GM12878 (cell line): ENCODE results near the gene ZNF462. TPM values are rescaled to one million over a fixed set of nuclear protein-coding genes. Genes with fewer than 3 reads are reported as not detected.

Source experiments
- BRCA1 ChIP-seq: IDR thresholded peaks from 2 replicates; pipeline ENCODE4 v1.6.1; 2011; ENCODE audit warnings: low read depth, low read length, improper control_type of control experiment
- CEBPB ChIP-seq, 2 experiments: fragments of 150-350 bp in 1 of 2; IDR thresholded peaks; 2 replicates each; pipeline ENCODE4 v1.6.1; 2012 to 2014; ENCODE audit warnings: low read depth in 2 of 2, low read length in 2 of 2, borderline replicate concordance in 1 of 2, inconsistent platforms in 1 of 2
- EP300 ChIP-seq, 2 experiments: fragments of 150-350 bp in 1 of 2; IDR thresholded peaks; 2 replicates each; pipeline ENCODE4 v1.6.1; 2011 to 2012; ENCODE audit warnings: low read depth in 2 of 2, low read length in 2 of 2, borderline replicate concordance in 1 of 2, improper control_type of control experiment in 1 of 2, inconsistent platforms in 1 of 2; ENCODE audit not compliant: control insufficient read depth in 1 of 2
- GATAD2B ChIP-seq: fragments of 450-650 bp; conservative IDR thresholded peaks from 2 replicates; pipeline ENCODE4 v1.6.1; 2017; ENCODE audit warnings: low read depth, mild to moderate bottlenecking, moderate library complexity
- HCFC1 ChIP-seq: fragments of 150-350 bp; IDR thresholded peaks from 2 replicates; pipeline ENCODE4 v1.6.1; 2014; ENCODE audit warnings: low read length
- MTA2 ChIP-seq: fragments of 450-650 bp; IDR thresholded peaks from 2 replicates; pipeline ENCODE4 v1.6.1; 2016; ENCODE audit warnings: low read depth, mild to moderate bottlenecking, moderate library complexity
- MTA3 ChIP-seq: IDR thresholded peaks from 2 replicates; pipeline ENCODE4 v1.6.1; 2012; ENCODE audit warnings: low read length, inconsistent platforms, borderline replicate concordance
- MXI1 ChIP-seq: fragments of 150-350 bp; IDR thresholded peaks from 2 replicates; pipeline ENCODE4 v1.6.1; 2011; ENCODE audit warnings: low read depth, mild to moderate bottlenecking, inconsistent platforms, low read length, improper control_type of control experiment
- MYC ChIP-seq: IDR thresholded peaks from 2 replicates; pipeline ENCODE4 v1.6.1; 2011; ENCODE audit warnings: mild to moderate bottlenecking, low read length, moderate library complexity, inconsistent platforms; ENCODE audit not compliant: insufficient read depth, insufficient replicate concordance, insufficient read length, severe bottlenecking
- NBN ChIP-seq: fragments of 450-650 bp; IDR thresholded peaks from 2 replicates; pipeline ENCODE4 v1.6.1; 2016
- NR2C1 ChIP-seq: fragments of 450-650 bp; IDR thresholded peaks from 2 replicates; pipeline ENCODE4 v1.6.1; 2017; ENCODE audit warnings: antibody characterized with exemption, mild to moderate bottlenecking, moderate library complexity
- NRF1 ChIP-seq: conservative IDR thresholded peaks from 2 replicates; pipeline ENCODE4 v1.6.1; 2011; ENCODE audit warnings: mild to moderate bottlenecking, low read depth, low read length, improper control_type of control experiment
- PAX5 ChIP-seq: IDR thresholded peaks from 2 replicates; pipeline ENCODE4 v1.6.1; 2011; ENCODE audit warnings: low read depth, low read length, borderline replicate concordance
- POLR2AphosphoS2 ChIP-seq: IDR thresholded peaks from 2 replicates; pipeline ENCODE4 v1.6.1; 2011; ENCODE audit warnings: low read depth, mild to moderate bottlenecking, low read length, improper control_type of control experiment, moderate library complexity
- RUNX3 ChIP-seq: IDR thresholded peaks from 2 replicates; pipeline ENCODE4 v1.6.1; 2012; ENCODE audit warnings: low read length, inconsistent platforms
- SMARCA5 ChIP-seq: fragments of 450-650 bp; IDR thresholded peaks from 2 replicates; pipeline ENCODE4 v1.6.1; 2017; ENCODE audit warnings: mild to moderate bottlenecking
- STAT3 ChIP-seq: IDR thresholded peaks from 2 replicates; pipeline ENCODE4 v1.6.1; 2011; ENCODE audit warnings: low read depth, low read length, improper control_type of control experiment
- TCF12 ChIP-seq: IDR thresholded peaks from 2 replicates; pipeline ENCODE4 v1.6.1; 2011; ENCODE audit warnings: low read depth, mild to moderate bottlenecking, low read length
- ZSCAN29 ChIP-seq: fragments of 450-650 bp; IDR thresholded peaks from 2 replicates; pipeline ENCODE4 v1.6.1; 2017; ENCODE audit warnings: mild to moderate bottlenecking, moderate library complexity
- polyA plus RNA-seq, 11 experiments: library from polyadenylated mRNA; depleted of rRNA in 4 of 11; unstranded in 6 of 11; stranded (reverse) in 5 of 11; fragments of >200 nt; fragmentation: Nextera tagmentation in 4 of 11; fragmentation: Illumina TruSeq in 1 of 11; extraction: Ambion mirVana in 4 of 11; extraction: Trizol in 1 of 11; gene quantifications; 1 replicate in 1 of 11; 2 replicates in 10 of 11; pipeline versions ENCODE4 v1.2.1 to v1.2.3, GENCODE V29; 2011 to 2016; ENCODE audit warnings: inconsistent platforms in 2 of 11, missing spikeins in 2 of 11, low read depth in 1 of 11
- total RNA-seq, 4 experiments: library from RNA; depleted of rRNA in 3 of 4; stranded (reverse); fragments of >200 nt in 3 of 4; fragmentation: Illumina TruSeq in 1 of 4; extraction: Trizol in 1 of 4; gene quantifications; 2 replicates each; pipeline versions ENCODE4 v1.2.1 to v1.2.3, GENCODE V29; 2013 to 2021
- TF ChIP-seq, protein P1 (sequence below): fragments of 450-650 bp; formaldehyde crosslinking; IDR thresholded peaks from 2 replicates; pipeline ENCODE4 v1.4.0; 2020; ENCODE audit warnings: mild to moderate bottlenecking, moderate library complexity
- TF ChIP-seq, protein P2 (sequence below): IDR thresholded peaks from 2 replicates; pipeline ENCODE4 v1.6.1; 2012; ENCODE audit warnings: improper control_type of control experiment, low read depth, low read length; ENCODE audit not compliant: insufficient replicate concordance
- TF ChIP-seq, protein P3 (sequence below): fragments of 450-650 bp; IDR thresholded peaks from 2 replicates; pipeline ENCODE4 v1.6.1; 2017; ENCODE audit warnings: mild to moderate bottlenecking

Gene ZNF462
- total and polyA plus RNA-seq, 10 of the 15 experiments (the other 5 are each of a cell fraction or from before 2014, with no cell fraction given), result 0.27 to 13.7 (median 0.55) TPM

DNA sequence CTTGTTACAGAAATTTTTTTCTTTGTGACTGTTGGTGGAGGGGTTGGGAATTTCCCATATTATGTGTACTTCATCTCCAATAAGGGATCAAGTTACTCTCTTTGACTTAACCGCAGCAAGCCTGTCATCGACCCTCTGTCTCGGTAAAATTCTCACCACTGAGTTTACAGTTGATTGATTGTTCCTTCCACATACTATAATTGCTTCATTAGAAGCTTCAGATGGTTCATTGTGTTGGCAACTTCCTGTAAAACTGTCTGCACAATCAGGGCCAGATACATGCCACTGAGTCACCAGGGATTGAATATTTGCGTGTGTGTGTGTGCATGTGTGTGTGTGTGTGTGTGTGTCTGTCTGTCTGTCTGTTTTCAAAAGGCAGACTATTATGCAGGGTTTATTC, 176.6 kb downstream of the ZNF462 start (continued):
- no peak for TF ChIP-seq NRF1
- TF ChIP-seq MTA2, result peak; percentile 96
- TF ChIP-seq NR2C1, result no peak
- no peak for TF ChIP-seq HCFC1
- TF ChIP-seq PAX5, result no peak
- TF ChIP-seq, protein P1, sequence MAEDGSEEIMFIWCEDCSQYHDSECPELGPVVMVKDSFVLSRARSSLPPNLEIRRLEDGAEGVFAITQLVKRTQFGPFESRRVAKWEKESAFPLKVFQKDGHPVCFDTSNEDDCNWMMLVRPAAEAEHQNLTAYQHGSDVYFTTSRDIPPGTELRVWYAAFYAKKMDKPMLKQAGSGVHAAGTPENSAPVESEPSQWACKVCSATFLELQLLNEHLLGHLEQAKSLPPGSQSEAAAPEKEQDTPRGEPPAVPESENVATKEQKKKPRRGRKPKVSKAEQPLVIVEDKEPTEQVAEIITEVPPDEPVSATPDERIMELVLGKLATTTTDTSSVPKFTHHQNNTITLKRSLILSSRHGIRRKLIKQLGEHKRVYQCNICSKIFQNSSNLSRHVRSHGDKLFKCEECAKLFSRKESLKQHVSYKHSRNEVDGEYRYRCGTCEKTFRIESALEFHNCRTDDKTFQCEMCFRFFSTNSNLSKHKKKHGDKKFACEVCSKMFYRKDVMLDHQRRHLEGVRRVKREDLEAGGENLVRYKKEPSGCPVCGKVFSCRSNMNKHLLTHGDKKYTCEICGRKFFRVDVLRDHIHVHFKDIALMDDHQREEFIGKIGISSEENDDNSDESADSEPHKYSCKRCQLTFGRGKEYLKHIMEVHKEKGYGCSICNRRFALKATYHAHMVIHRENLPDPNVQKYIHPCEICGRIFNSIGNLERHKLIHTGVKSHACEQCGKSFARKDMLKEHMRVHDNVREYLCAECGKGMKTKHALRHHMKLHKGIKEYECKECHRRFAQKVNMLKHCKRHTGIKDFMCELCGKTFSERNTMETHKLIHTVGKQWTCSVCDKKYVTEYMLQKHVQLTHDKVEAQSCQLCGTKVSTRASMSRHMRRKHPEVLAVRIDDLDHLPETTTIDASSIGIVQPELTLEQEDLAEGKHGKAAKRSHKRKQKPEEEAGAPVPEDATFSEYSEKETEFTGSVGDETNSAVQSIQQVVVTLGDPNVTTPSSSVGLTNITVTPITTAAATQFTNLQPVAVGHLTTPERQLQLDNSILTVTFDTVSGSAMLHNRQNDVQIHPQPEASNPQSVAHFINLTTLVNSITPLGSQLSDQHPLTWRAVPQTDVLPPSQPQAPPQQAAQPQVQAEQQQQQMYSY, result no peak
- TF ChIP-seq, protein P2, sequence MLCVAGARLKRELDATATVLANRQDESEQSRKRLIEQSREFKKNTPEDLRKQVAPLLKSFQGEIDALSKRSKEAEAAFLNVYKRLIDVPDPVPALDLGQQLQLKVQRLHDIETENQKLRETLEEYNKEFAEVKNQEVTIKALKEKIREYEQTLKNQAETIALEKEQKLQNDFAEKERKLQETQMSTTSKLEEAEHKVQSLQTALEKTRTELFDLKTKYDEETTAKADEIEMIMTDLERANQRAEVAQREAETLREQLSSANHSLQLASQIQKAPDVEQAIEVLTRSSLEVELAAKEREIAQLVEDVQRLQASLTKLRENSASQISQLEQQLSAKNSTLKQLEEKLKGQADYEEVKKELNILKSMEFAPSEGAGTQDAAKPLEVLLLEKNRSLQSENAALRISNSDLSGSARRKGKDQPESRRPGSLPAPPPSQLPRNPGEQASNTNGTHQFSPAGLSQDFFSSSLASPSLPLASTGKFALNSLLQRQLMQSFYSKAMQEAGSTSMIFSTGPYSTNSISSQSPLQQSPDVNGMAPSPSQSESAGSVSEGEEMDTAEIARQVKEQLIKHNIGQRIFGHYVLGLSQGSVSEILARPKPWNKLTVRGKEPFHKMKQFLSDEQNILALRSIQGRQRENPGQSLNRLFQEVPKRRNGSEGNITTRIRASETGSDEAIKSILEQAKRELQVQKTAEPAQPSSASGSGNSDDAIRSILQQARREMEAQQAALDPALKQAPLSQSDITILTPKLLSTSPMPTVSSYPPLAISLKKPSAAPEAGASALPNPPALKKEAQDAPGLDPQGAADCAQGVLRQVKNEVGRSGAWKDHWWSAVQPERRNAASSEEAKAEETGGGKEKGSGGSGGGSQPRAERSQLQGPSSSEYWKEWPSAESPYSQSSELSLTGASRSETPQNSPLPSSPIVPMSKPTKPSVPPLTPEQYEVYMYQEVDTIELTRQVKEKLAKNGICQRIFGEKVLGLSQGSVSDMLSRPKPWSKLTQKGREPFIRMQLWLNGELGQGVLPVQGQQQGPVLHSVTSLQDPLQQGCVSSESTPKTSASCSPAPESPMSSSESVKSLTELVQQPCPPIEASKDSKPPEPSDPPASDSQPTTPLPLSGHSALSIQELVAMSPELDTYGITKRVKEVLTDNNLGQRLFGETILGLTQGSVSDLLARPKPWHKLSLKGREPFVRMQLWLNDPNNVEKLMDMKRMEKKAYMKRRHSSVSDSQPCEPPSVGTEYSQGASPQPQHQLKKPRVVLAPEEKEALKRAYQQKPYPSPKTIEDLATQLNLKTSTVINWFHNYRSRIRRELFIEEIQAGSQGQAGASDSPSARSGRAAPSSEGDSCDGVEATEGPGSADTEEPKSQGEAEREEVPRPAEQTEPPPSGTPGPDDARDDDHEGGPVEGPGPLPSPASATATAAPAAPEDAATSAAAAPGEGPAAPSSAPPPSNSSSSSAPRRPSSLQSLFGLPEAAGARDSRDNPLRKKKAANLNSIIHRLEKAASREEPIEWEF, result peak; percentile 70
- no peak for TF ChIP-seq CEBPB (IDR thresholded peaks at IDR 0.05; ENCODE audit: borderline replicate concordance in 1 of 2, low read depth in 2 of 2, low read length in 2 of 2)
- TF ChIP-seq RUNX3, result no peak
- TF ChIP-seq TCF12, result no peak
- no peak for TF ChIP-seq STAT3
- TF ChIP-seq NBN, result no peak; the same call in 1 of the 2 replicates
- TF ChIP-seq BRCA1, result no peak
- TF ChIP-seq ZSCAN29, result no peak
- no peak for TF ChIP-seq MXI1
- TF ChIP-seq GATAD2B, result 0 out of 2 replicates have a peak, but pooled peaks have one; percentile 71
- TF ChIP-seq POLR2AphosphoS2, result no peak
- TF ChIP-seq, protein P3, sequence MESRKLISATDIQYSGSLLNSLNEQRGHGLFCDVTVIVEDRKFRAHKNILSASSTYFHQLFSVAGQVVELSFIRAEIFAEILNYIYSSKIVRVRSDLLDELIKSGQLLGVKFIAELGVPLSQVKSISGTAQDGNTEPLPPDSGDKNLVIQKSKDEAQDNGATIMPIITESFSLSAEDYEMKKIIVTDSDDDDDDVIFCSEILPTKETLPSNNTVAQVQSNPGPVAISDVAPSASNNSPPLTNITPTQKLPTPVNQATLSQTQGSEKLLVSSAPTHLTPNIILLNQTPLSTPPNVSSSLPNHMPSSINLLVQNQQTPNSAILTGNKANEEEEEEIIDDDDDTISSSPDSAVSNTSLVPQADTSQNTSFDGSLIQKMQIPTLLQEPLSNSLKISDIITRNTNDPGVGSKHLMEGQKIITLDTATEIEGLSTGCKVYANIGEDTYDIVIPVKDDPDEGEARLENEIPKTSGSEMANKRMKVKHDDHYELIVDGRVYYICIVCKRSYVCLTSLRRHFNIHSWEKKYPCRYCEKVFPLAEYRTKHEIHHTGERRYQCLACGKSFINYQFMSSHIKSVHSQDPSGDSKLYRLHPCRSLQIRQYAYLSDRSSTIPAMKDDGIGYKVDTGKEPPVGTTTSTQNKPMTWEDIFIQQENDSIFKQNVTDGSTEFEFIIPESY, result no peak
- TF ChIP-seq SMARCA5, result no peak
- no peak for TF ChIP-seq MYC
- TF ChIP-seq MTA3, result no peak
- peak in 1 of 2 experiments; percentile 62; a peak in 1 of 4 replicates for TF ChIP-seq EP300 (IDR thresholded peaks at IDR 0.05; ENCODE audit: borderline replicate concordance in 1 of 2, control insufficient read depth in 1 of 2, low read depth in 2 of 2, low read length in 2 of 2)
